ENCODE measurements around the gene CWC27.

DNA sequence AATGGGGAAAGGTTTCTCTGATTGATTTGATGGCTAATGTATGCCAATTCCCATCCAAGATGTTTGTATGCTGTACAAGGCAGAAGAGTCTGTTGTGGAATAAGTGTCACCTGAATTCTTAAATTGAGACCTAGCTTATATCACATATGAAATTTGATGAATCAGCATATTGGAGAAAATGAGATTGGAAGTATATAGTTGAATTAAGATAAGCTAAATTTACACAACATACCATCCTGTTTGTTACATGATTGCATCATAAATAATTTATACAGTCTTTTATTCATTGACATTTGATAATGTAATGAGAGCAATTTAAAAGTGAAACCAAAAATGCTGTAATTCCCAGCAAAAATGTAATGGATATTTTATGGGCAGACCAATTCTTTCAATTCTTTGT is 1.1 kb downstream of the CWC27 start:
- TF ChIP-seq POLR2AphosphoS5 (IDR thresholded peaks at IDR 0.05; ENCODE audit: low read depth, low read length) (no peak), SPI1 (IDR thresholded peaks at IDR 0.05; ENCODE audit: low read depth, low read length) (no peak), POLR2A (IDR thresholded peaks at IDR 0.05; ENCODE audit: low read depth, low read length) (no peak), POU2F2 (IDR thresholded peaks at IDR 0.05; ENCODE audit: low read depth, low read length) (no peak), TAF1 (IDR thresholded peaks at IDR 0.05; ENCODE audit: low read depth, low read length) (no peak)
